Lower lobe of right lung (tissue), 2 donors: ENCODE measurements around the gene YES1. TPM values are rescaled to one million over a fixed set of nuclear protein-coding genes. Genes with fewer than 3 reads are reported as not detected.
"Not testable (repeated sequence)": the region's sequence is repeated elsewhere in the genome, so short reads cannot be mapped to it uniquely, and the experiment has no call there.

ENCODE experiments used
- ATAC-seq, 2 donors: fragments of 200-7000 bp; cut with Tn5 transposase; one replicate each; pipeline ENCODE4 v1.9.1; 2020 to 2022; ENCODE audit warnings: mild to moderate bottlenecking in 2 of 2, moderate library complexity in 2 of 2
- DNase-seq: peaks from one replicate; pipeline ENCODE4 v3.0.0-alpha.2; 2020
- H3K27ac ChIP-seq: fragments of 200-600 bp; one replicate; pipeline ENCODE4 v1.8.0; 2022
- H3K27me3 ChIP-seq: fragments of 200-600 bp; one replicate; pipeline ENCODE4 v1.8.0; 2022; ENCODE audit warnings: low read depth
- H3K36me3 ChIP-seq: fragments of 200-600 bp; one replicate; pipeline ENCODE4 v1.8.0; 2022; ENCODE audit warnings: mild to moderate bottlenecking
- H3K4me1 ChIP-seq: fragments of 200-600 bp; one replicate; pipeline ENCODE4 v1.8.0; 2022
- H3K4me3 ChIP-seq: fragments of 200-600 bp; one replicate; pipeline ENCODE4 v1.8.0; 2022; ENCODE audit warnings: mild to moderate bottlenecking
- H3K9me3 ChIP-seq: fragments of 200-600 bp; one replicate; pipeline ENCODE4 v1.8.0; 2022
- intact Hi-C: fragments of 100-400 bp; cut with DNase I; formaldehyde crosslinking; loops from one replicate; pipeline ENCODE4 v1.11.0; 2022
- total RNA-seq: library from RNA; stranded (reverse); fragmentation: NEBNext Ultra II Directional; extraction: Animal tissue kit (Norgen Biotek cat#: 25700); gene quantifications from one replicate; pipeline ENCODE4 v1.2.1, GENCODE V29; 2021
- TF ChIP-seq, protein P1 (sequence below): fragments of 200-600 bp; IDR thresholded peaks from one replicate; pipeline ENCODE4 v1.8.0; 2022; ENCODE audit warnings: antibody characterized with exemption, mild to moderate bottlenecking
- donor health status: DM: no; HTN: yes; CAD: no; lungs with severe emphysema.

YES1 gene
- total RNA-seq, 1 donor from 2014 or later: 42.0 TPM

DNA sequence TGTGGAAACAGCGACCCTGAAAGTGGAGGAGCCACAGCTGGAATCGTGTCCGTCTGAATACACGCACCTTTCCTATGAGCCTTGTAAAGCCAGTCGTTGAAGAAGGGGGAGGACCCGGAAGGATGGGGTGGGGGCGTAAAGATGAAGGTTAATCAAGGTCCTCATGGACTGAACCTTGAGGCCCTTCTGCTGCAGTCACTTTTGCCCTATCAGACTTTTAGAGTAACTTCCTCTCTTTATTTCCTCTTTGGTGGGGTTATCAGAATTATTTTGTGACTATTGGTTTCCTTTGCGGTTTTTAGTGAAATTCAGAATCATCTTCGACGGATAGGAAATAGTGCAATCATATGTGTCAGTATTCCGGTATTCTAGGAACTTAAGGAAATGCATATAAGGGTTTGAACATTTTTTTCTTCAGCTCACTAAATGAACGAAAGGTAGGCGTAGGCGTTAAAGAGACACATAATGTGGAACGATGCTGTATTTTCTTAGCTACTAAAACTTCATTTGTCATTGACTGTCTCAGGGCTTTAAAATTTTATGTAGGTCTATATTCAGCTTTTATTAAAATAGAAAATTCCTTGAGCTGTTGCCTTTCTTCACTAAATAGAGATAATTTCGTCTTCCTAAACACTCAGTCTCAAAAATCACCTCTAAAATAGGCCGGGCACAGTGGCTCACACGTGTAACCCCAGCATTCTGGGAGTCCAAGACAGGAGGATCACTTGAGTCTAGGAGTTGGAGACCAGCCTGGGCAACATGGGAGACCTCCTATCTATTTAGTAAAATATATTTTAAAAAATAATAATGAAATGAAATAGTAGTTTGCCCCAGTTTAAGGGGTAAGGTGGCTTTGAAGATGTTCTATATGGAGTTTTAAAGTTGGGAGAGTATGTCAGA, 1.4 kb upstream of the YES1 start:
- Histone ChIP-seq H3K4me3 (peak overlapping the region; percentile 91), H3K27me3 (no peaks in the 10 kb centered on the region), H3K9me3 (no peaks in the 10 kb centered on the region), H3K27ac (peak overlapping the region; percentile 93), H3K36me3 (no peaks in the 10 kb centered on the region), H3K4me1 (peaks cover 39% of the 10 kb centered on the region)
- ATAC-seq: peak in 1 of 2 donors; percentile 1
- TF ChIP-seq, protein P1, sequence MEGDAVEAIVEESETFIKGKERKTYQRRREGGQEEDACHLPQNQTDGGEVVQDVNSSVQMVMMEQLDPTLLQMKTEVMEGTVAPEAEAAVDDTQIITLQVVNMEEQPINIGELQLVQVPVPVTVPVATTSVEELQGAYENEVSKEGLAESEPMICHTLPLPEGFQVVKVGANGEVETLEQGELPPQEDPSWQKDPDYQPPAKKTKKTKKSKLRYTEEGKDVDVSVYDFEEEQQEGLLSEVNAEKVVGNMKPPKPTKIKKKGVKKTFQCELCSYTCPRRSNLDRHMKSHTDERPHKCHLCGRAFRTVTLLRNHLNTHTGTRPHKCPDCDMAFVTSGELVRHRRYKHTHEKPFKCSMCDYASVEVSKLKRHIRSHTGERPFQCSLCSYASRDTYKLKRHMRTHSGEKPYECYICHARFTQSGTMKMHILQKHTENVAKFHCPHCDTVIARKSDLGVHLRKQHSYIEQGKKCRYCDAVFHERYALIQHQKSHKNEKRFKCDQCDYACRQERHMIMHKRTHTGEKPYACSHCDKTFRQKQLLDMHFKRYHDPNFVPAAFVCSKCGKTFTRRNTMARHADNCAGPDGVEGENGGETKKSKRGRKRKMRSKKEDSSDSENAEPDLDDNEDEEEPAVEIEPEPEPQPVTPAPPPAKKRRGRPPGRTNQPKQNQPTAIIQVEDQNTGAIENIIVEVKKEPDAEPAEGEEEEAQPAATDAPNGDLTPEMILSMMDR: no peak
- DNase-seq: no peak
- intact Hi-C loops: no loop called here

DNA sequence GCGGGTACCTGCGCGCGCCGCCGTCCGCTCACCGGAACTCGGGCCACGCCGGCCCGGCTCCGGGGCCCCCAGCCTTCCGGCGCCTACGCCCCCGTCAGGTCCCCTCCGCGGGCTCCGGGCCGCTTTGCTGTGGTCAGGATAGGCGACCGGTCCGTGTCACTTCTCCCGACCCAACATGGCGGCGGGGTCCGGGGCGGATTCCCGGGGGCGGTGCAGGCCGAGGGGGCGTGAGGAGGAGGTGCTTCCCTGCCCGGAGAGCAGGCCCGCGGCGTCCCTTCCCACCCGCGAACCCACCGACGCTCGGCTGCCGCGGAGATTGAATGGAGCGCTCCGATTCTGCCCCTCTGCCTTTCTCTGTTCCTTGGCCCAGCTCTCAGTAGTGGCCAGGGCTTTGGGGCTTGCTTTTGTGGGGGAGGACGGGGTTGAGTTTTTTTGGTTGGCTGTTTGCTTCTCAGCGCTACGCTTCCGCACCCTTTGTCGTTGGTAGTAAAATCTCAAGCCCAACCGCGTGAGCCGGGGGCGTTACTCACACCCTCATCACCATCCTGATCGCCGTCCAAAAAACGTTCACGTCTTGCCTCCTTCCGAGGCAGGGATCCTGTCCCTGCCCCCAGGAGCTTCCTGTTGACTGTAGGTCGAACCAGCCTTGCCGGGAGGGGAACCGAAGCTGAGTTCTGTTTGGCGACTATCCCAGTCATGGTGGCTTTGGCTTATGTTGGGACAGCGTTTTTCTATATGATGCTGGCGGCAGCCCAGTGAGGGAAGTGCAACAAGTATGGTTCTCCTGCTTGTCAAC, 532 bp upstream of the YES1 start:
- intact Hi-C loops: no loop called here
- H3K27ac ChIP-seq: peak overlapping the region; percentile 93
- H3K36me3 ChIP-seq: no peaks in the 10 kb centered on the region
- H3K27me3 ChIP-seq: no peaks in the 10 kb centered on the region
- H3K9me3 ChIP-seq: no peaks in the 10 kb centered on the region
- TF ChIP-seq, protein P1: no peak
- peak overlapping the region; percentile 91 for H3K4me3 ChIP-seq
- peak; percentile 91 to 93 for ATAC-seq
- peaks cover 44% of the 10 kb centered on the region for H3K4me1 ChIP-seq
- DNase-seq: peak; percentile 82

DNA sequence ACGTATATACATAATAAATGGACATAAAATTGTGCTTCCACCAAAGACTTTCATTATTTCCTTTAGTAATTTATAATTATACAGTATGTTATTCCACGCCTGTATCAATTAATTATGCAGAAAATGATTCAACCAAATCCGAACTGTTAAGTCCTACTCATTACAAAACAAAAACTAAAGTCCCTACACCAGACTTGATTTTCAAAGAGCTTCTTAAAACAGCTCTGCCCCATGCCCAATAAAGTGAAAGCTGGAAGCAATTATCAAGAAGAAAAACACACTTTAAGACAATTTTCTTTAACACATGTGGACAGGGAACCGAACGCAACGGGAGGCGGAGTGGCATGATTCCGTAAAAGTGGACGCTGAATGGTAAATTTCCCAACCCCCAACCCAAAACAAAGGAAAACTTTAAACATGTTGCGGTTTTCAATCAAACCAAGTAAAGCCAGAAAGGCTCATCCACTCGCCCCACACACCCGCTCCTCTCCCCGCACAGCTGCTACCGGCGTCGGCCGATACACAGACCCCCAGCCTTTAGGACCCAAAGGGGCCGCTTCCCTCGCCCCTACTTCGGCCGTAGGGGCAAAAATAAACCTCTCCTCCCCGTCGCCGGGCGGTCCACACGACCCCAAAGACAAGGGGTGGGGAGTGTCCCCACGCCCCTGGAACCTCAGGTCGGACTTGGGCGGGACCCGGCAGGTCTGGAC, 705 bp downstream of the YES1 start:
- peak; percentile 1 for ATAC-seq

DNA sequence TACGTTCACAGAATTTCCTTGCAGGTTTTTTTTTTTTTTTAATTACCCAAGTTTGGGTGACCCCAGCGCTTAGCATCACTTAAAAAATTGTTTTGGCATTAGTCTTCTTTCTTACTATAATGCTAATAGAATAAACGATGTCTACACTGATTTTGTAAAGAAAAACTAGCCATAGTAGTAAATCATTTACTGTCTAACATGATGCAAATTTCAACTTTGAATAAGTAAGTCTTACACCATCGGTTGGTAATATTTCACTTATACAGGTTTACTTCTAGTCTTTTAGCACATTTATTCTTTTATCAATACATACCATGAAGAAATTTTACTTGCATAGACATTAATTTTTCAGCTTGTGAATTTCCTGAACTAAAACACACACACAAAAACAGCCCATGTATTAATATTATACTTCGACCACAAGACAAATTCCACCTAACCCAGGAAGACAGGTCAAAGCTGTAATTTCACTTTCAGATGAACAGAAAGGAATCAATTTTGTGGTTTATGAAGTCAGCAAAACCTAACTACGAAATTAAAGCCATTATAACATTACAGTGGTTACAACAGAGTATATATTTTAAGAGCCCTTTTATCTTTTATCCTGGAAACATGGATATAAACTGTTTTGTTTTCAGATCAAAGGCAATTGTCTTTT, 1.9 kb downstream of the YES1 start:
- intact Hi-C loops: no loop called here
- DNase-seq: no peak
- Histone ChIP-seq H3K36me3 (no peaks in the 10 kb centered on the region), H3K27ac (no peak overlapping the region), H3K4me3 (peak overlapping the region; percentile 91), H3K27me3 (no peaks in the 10 kb centered on the region), H3K9me3 (no peaks in the 10 kb centered on the region), H3K4me1 (peaks cover 60% of the 10 kb centered on the region)
- ATAC-seq: no peak
- TF ChIP-seq, protein P1: no peak

More for the DNA sequence above, 705 bp downstream of the YES1 start:
- Histone ChIP-seq H3K9me3 (no peaks in the 10 kb centered on the region), H3K4me3 (peak overlapping the region; percentile 91), H3K27ac (peak overlapping the region; percentile 93), H3K4me1 (peaks cover 51% of the 10 kb centered on the region), H3K36me3 (no peaks in the 10 kb centered on the region), H3K27me3 (no peaks in the 10 kb centered on the region)
- TF ChIP-seq, protein P1: no peak
- intact Hi-C loops: no loop called here
- no peak for DNase-seq

DNA sequence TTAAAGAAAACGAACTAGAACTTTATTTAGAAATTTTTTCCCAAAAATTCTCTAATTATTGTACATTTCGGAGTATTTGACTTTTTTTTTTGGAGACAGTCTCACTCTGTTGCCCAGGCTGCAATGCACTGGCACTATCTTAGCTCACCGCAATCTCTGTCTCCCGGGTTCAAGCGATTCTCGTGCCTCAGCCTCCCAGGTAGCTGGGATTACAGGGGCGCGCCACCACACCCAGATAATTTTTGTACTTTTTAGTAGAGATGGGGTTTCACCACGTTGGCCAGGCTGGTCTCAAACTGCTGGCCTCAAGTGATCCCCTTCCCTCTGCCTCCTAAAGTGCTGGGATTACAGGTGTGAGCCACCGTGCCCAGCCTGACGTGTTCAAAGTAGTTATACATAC, 2.8 kb downstream of the YES1 start:
- H3K4me3 ChIP-seq, H3K27ac ChIP-seq, H3K36me3 ChIP-seq, H3K9me3 ChIP-seq, H3K27me3 ChIP-seq, ATAC-seq, intact Hi-C loops, DNase-seq: not testable (repeated sequence)
- peaks cover 61% of the 10 kb centered on the region for H3K4me1 ChIP-seq
